ENCODE measurements around the gene NR2F6.

- no peak for TF ChIP-seq POLR2A (IDR thresholded peaks at IDR 0.05)
- TF ChIP-seq, protein P1, sequence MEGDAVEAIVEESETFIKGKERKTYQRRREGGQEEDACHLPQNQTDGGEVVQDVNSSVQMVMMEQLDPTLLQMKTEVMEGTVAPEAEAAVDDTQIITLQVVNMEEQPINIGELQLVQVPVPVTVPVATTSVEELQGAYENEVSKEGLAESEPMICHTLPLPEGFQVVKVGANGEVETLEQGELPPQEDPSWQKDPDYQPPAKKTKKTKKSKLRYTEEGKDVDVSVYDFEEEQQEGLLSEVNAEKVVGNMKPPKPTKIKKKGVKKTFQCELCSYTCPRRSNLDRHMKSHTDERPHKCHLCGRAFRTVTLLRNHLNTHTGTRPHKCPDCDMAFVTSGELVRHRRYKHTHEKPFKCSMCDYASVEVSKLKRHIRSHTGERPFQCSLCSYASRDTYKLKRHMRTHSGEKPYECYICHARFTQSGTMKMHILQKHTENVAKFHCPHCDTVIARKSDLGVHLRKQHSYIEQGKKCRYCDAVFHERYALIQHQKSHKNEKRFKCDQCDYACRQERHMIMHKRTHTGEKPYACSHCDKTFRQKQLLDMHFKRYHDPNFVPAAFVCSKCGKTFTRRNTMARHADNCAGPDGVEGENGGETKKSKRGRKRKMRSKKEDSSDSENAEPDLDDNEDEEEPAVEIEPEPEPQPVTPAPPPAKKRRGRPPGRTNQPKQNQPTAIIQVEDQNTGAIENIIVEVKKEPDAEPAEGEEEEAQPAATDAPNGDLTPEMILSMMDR (IDR thresholded peaks at IDR 0.05) = no peak
Measured at GRCh38 chr19:17259118-17259780, 13.5 kb upstream of the NR2F6 start.

Data from lower leg skin (tissue), 3 donors.